Measurements from ENCODE around the gene CYP4F8. TPM values are rescaled to one million over a fixed set of nuclear protein-coding genes. Genes with fewer than 3 reads are reported as not detected.

Gene CYP4F8
- polyA plus RNA-seq, 1 of the 3 experiments (the other 2 are of a cell fraction): not detected

DNA sequence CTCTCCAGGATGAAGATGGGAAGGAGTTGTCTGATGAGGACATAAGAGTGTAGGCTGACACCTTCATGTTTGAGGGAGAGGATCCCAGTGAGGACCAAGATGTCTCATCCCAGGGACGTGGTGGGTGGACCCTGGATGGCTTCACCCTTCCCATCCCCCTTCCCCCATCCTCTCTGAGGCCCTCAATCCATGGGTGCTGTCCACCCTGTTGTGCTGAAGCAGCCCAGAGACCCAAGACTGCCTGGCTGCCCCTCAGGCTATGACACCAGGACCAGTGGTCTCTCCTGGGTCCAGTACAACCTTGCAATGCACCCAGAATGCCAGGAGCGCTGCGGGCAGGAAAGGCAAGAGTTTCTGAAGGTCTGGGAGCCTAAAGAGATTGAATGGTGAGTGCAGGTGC lies 54.4 kb downstream of the CYP4F8 start:
- H3K79me2 ChIP-seq (ENCODE audit: insufficient read depth): no peaks in the 10 kb centered on the region
- no peak overlapping the region for H3K9ac ChIP-seq
- H3K4me3 ChIP-seq (ENCODE audit: low read depth in 2 of 2, low read length in 1 of 2): no peak overlapping the region
- H2AFZ ChIP-seq (ENCODE audit: low read depth): no peak overlapping the region
- ChIA-PET POLR2A (no interaction called here), CTCF (no interaction called here)
- TF ChIP-seq RXRA (IDR thresholded peaks at IDR 0.05; ENCODE audit: borderline replicate concordance, low read depth): no peak
- TF ChIP-seq SMC3 (IDR thresholded peaks at IDR 0.05; ENCODE audit: low read depth, low read length): no peak
- no peak for TF ChIP-seq POLR2AphosphoS5 (IDR thresholded peaks at IDR 0.05; ENCODE audit: low read depth, low read length)
- no peak for TF ChIP-seq NFIC (IDR thresholded peaks at IDR 0.05; ENCODE audit: borderline replicate concordance)
- no peak for TF ChIP-seq RFX5 (IDR thresholded peaks at IDR 0.05; ENCODE audit: low read length)
- TF ChIP-seq FOSL2 (IDR thresholded peaks at IDR 0.05; ENCODE audit: borderline replicate concordance, low read depth): no peak
- TF ChIP-seq ELF1 (IDR thresholded peaks at IDR 0.05): no peak
- no peak for TF ChIP-seq RCOR1 (IDR thresholded peaks at IDR 0.05; ENCODE audit: low read length)
- TF ChIP-seq GATA2 (CRISPR knock-in tag; IDR thresholded peaks at IDR 0.05): no peak
- no peak for TF ChIP-seq TCF12 (IDR thresholded peaks at IDR 0.05)
- no peaks in the 10 kb centered on the region for H3K9me2 ChIP-seq
- no peaks in the 10 kb centered on the region for H4K20me1 ChIP-seq (ENCODE audit: insufficient read depth)
- H3K4me1 ChIP-seq (ENCODE audit: control insufficient read depth in 1 of 2, insufficient read depth in 2 of 2, low read depth in 1 of 2, low read length in 1 of 2): no peaks in the 10 kb centered on the region
- H3K9me3 ChIP-seq: no peaks in the 10 kb centered on the region
- H3K4me2 ChIP-seq: no peak overlapping the region
- no peaks in the 10 kb centered on the region for H3F3A ChIP-seq (replicated peaks; ENCODE audit: insufficient read depth)
- 20% methylated on average over 2 of the region's 3 CpGs for WGBS (ENCODE audit: low lambda C conversion rate)
- DNase-seq: no peak
- H3K27ac ChIP-seq (ENCODE audit: low read depth in 2 of 2, low read length in 1 of 2): no peak overlapping the region
- H3K36me3 ChIP-seq (replicated peaks in 1 of 2; ENCODE audit: control insufficient read depth in 1 of 2, insufficient read depth in 2 of 2, low read length in 1 of 2): no peaks in the 10 kb centered on the region
- no peaks in the 10 kb centered on the region for H3K27me3 ChIP-seq (ENCODE audit: insufficient read depth)

DNA sequence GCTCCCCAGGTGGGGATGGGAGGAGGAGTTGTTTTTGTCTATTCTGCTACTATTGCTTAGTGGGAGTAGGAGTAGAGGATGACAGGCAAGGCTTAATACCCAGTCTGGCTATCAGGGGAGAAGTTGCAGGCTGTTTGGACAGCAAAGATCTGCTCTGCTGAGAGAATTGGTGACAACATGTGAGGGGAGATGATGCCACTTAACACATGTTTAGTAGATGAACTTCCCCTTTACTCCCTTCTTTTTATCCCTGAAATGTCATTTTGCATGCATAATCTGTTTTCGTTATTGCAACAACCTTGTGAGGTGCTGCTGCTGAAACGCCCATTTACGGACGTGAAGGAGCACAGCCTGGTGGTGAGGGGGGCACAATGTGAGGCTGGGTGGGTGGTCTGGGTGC lies 54.9 kb downstream of the CYP4F8 start:
- no peaks in the 10 kb centered on the region for H3K36me3 ChIP-seq (replicated peaks in 1 of 2; ENCODE audit: control insufficient read depth in 1 of 2, insufficient read depth in 2 of 2, low read length in 1 of 2)
- ChIA-PET POLR2A (no interaction called here), CTCF (no interaction called here)
- no peaks in the 10 kb centered on the region for H3K27me3 ChIP-seq (ENCODE audit: insufficient read depth)
- no peak overlapping the region for H3K9ac ChIP-seq
- H3F3A ChIP-seq (replicated peaks; ENCODE audit: insufficient read depth): no peaks in the 10 kb centered on the region
- no peak overlapping the region for H2AFZ ChIP-seq (ENCODE audit: low read depth)
- no peak overlapping the region for H3K4me2 ChIP-seq
- 18% methylated on average over 4 of the region's 4 CpGs for WGBS (ENCODE audit: low lambda C conversion rate)
- H3K9me2 ChIP-seq: no peaks in the 10 kb centered on the region
- H3K4me3 ChIP-seq (ENCODE audit: low read depth in 2 of 2, low read length in 1 of 2): no peak overlapping the region
- no peaks in the 10 kb centered on the region for H3K79me2 ChIP-seq (ENCODE audit: insufficient read depth)
- no peaks in the 10 kb centered on the region for H4K20me1 ChIP-seq (ENCODE audit: insufficient read depth)
- DNase-seq: no peak
- TF ChIP-seq TAF1 (IDR thresholded peaks at IDR 0.05; ENCODE audit: borderline replicate concordance, low read depth, low read length) (no peak), ELF1 (IDR thresholded peaks at IDR 0.05) (no peak), RCOR1 (IDR thresholded peaks at IDR 0.05; ENCODE audit: low read length) (no peak), MEF2A (IDR thresholded peaks at IDR 0.05; ENCODE audit: borderline replicate concordance, low read depth) (no peak), RXRA (IDR thresholded peaks at IDR 0.05; ENCODE audit: borderline replicate concordance, low read depth) (no peak), TEAD4 (IDR thresholded peaks at IDR 0.05; ENCODE audit: borderline replicate concordance, insufficient read depth) (no peak), FOSL2 (IDR thresholded peaks at IDR 0.05; ENCODE audit: borderline replicate concordance, low read depth) (no peak), TCF12 (IDR thresholded peaks at IDR 0.05) (no peak), IRF3 (IDR thresholded peaks at IDR 0.05; ENCODE audit: low read depth, low read length) (no peak), JUND (IDR thresholded peaks at IDR 0.05) (no peak), GABPA (IDR thresholded peaks at IDR 0.05; ENCODE audit: low read depth) (no peak), YY1 (IDR thresholded peaks at IDR 0.05; ENCODE audit: low read depth) (no peak), USF2 (IDR thresholded peaks at IDR 0.05; ENCODE audit: borderline replicate concordance, low read depth, low read length) (no peak), SMC3 (IDR thresholded peaks at IDR 0.05; ENCODE audit: low read depth, low read length) (no peak)
- TF ChIP-seq, protein P1, sequence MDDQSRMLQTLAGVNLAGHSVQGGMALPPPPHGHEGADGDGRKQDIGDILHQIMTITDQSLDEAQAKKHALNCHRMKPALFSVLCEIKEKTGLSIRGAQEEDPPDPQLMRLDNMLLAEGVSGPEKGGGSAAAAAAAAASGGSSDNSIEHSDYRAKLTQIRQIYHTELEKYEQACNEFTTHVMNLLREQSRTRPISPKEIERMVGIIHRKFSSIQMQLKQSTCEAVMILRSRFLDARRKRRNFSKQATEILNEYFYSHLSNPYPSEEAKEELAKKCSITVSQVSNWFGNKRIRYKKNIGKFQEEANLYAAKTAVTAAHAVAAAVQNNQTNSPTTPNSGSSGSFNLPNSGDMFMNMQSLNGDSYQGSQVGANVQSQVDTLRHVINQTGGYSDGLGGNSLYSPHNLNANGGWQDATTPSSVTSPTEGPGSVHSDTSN (IDR thresholded peaks at IDR 0.05): no peak
- TF ChIP-seq, protein P2, sequence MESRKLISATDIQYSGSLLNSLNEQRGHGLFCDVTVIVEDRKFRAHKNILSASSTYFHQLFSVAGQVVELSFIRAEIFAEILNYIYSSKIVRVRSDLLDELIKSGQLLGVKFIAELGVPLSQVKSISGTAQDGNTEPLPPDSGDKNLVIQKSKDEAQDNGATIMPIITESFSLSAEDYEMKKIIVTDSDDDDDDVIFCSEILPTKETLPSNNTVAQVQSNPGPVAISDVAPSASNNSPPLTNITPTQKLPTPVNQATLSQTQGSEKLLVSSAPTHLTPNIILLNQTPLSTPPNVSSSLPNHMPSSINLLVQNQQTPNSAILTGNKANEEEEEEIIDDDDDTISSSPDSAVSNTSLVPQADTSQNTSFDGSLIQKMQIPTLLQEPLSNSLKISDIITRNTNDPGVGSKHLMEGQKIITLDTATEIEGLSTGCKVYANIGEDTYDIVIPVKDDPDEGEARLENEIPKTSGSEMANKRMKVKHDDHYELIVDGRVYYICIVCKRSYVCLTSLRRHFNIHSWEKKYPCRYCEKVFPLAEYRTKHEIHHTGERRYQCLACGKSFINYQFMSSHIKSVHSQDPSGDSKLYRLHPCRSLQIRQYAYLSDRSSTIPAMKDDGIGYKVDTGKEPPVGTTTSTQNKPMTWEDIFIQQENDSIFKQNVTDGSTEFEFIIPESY (IDR thresholded peaks at IDR 0.05; ENCODE audit: borderline replicate concordance, low read depth): no peak
- TF ChIP-seq, protein P3, sequence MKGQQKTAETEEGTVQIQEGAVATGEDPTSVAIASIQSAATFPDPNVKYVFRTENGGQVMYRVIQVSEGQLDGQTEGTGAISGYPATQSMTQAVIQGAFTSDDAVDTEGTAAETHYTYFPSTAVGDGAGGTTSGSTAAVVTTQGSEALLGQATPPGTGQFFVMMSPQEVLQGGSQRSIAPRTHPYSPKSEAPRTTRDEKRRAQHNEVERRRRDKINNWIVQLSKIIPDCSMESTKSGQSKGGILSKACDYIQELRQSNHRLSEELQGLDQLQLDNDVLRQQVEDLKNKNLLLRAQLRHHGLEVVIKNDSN (IDR thresholded peaks at IDR 0.05; ENCODE audit: borderline replicate concordance, low read depth): no peak
- no peak overlapping the region for H3K27ac ChIP-seq (ENCODE audit: low read depth in 2 of 2, low read length in 1 of 2)
- no peaks in the 10 kb centered on the region for H3K9me3 ChIP-seq
- H3K4me1 ChIP-seq (ENCODE audit: control insufficient read depth in 1 of 2, insufficient read depth in 2 of 2, low read depth in 1 of 2, low read length in 1 of 2): no peaks in the 10 kb centered on the region

All from SK-N-SH (cell line).